Uterus (tissue), 4 donors: ENCODE results near the gene PEX5L. TPM values are rescaled to one million over a fixed set of nuclear protein-coding genes. Genes with fewer than 3 reads are reported as not detected.

Experiments used
- DNase-seq, 2 donors: peaks; one replicate each; pipeline ENCODE4 v3.0.0-alpha.2; 2019 to 2020
- H3K27ac ChIP-seq, 2 donors: fragments of 200-600 bp; sonication (generic); 1 replicate in 1 of 2; 2 replicates in 1 of 2; pipeline ENCODE4 v1.5.1; 2016 to 2018
- H3K27me3 ChIP-seq, 2 donors: fragments of 200-600 bp; sonication (generic); one replicate each; pipeline ENCODE4 v1.5.1; 2018 to 2019; ENCODE audit warnings: control low read depth in 1 of 2
- H3K36me3 ChIP-seq, 2 donors: fragments of 200-600 bp; sonication (generic); one replicate each; pipeline ENCODE4 v1.5.1; 2019; ENCODE audit warnings: control low read depth in 1 of 2
- H3K4me1 ChIP-seq, 2 donors: fragments of 200-600 bp; sonication (generic); one replicate each; pipeline ENCODE4 v1.5.1; 2018 to 2019; ENCODE audit warnings: control low read depth in 1 of 2
- H3K4me3 ChIP-seq, 2 donors: fragments of 200-600 bp; sonication (generic); 1 replicate in 1 of 2; 2 replicates in 1 of 2; pipeline ENCODE4 v1.5.1; 2018 to 2019; ENCODE audit warnings: mild to moderate bottlenecking in 1 of 2
- H3K9me3 ChIP-seq, 2 donors: fragments of 200-600 bp; sonication (generic); one replicate each; pipeline ENCODE4 v1.5.1; 2019; ENCODE audit warnings: control low read depth in 1 of 2
- POLR2A ChIP-seq, 2 donors: fragments of 450-650 bp; IDR thresholded peaks; one replicate each; pipeline ENCODE4 v1.6.1; 2016; ENCODE audit warnings: antibody characterized with exemption in 2 of 2, mild to moderate bottlenecking in 1 of 2, moderate library complexity in 1 of 2
- intact Hi-C: fragments of 100-400 bp; cut with DNase I; formaldehyde crosslinking; loops from one replicate; pipeline ENCODE4 v1.15.1; 2023; ENCODE audit warnings: low total_unique reads
- total RNA-seq, 4 donors: library from RNA; depleted of rRNA in 3 of 4; stranded (reverse); fragments of >200 nt in 3 of 4; gene quantifications; one replicate each; pipeline versions ENCODE4 v1.1.0 to v1.2.4, GENCODE V29; 2014 to 2023
- TF ChIP-seq, protein P1 (sequence below), 4 experiments: fragments of 200-600 bp in 2 of 4; fragments of 450-650 bp in 2 of 4; sonication (generic) in 2 of 4; IDR thresholded peaks; one replicate each; pipeline ENCODE4 v1.5.1; 2016 to 2019; ENCODE audit warnings: antibody characterized with exemption in 4 of 4, mild to moderate bottlenecking in 2 of 4, moderate library complexity in 1 of 4
- donor health status: DM: yes; HTN: yes; CAD: no.

PEX5L gene
- total RNA-seq, 4 donors from 2014 or later, result 0.07 to 0.34 TPM; not detected in 2

DNA sequence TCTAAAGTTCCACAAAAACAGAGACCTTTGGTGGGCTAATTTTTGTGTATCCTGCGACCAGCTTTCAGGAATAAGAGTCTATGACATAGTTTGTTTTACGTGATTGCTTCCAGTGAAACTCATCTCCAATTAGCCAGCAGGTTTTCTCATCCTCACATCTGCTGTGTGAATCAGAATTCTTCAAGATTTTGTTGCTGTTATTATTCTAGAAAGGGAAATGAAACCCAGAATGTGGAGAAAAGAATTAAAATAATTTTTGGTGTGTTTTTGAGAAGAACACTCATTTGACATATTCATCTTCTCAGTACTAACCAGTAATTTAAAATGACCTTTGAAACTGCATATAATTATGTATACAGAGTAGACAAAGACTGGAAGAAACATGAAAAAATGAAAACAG is 208.0 kb downstream of the PEX5L start:
- DNase-seq, result no peak
- Histone ChIP-seq H3K27ac (no peak overlapping the region), H3K36me3 (no peaks in the 10 kb centered on the region), H3K4me1 (no peaks in the 10 kb centered on the region), H3K27me3 (no peaks in the 10 kb centered on the region), H3K9me3 (no peaks in the 10 kb centered on the region), H3K4me3 (no peak overlapping the region)
- intact Hi-C loops, result no loop called here
- TF ChIP-seq POLR2A (IDR thresholded peaks at IDR 0.05), result no peak
- TF ChIP-seq, protein P1, sequence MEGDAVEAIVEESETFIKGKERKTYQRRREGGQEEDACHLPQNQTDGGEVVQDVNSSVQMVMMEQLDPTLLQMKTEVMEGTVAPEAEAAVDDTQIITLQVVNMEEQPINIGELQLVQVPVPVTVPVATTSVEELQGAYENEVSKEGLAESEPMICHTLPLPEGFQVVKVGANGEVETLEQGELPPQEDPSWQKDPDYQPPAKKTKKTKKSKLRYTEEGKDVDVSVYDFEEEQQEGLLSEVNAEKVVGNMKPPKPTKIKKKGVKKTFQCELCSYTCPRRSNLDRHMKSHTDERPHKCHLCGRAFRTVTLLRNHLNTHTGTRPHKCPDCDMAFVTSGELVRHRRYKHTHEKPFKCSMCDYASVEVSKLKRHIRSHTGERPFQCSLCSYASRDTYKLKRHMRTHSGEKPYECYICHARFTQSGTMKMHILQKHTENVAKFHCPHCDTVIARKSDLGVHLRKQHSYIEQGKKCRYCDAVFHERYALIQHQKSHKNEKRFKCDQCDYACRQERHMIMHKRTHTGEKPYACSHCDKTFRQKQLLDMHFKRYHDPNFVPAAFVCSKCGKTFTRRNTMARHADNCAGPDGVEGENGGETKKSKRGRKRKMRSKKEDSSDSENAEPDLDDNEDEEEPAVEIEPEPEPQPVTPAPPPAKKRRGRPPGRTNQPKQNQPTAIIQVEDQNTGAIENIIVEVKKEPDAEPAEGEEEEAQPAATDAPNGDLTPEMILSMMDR (IDR thresholded peaks at IDR 0.05), result no peak

DNA sequence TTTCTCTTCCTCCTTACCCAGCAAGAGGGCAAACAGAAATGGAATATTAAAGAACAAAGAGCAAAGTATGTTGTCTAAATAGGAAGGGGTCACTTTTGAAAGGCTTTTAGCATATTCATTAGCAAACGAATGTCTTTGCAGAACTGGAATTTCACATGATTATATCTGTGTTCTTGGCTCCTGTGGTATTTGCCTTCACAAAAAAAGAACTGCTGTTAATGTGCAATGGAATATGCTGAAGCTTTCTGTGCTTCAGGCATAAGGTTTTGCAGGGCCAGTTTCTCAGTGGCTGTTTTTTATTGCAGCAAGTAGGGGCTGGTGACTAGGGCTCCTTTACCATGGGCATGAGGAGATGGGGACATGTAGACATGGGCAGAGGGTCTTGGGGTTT is 210.5 kb downstream of the PEX5L start:
- DNase-seq, result no peak
- intact Hi-C loops, result no loop called here
- TF ChIP-seq, protein P1 (IDR thresholded peaks at IDR 0.05), result no peak
- no peak for TF ChIP-seq POLR2A (IDR thresholded peaks at IDR 0.05)

DNA sequence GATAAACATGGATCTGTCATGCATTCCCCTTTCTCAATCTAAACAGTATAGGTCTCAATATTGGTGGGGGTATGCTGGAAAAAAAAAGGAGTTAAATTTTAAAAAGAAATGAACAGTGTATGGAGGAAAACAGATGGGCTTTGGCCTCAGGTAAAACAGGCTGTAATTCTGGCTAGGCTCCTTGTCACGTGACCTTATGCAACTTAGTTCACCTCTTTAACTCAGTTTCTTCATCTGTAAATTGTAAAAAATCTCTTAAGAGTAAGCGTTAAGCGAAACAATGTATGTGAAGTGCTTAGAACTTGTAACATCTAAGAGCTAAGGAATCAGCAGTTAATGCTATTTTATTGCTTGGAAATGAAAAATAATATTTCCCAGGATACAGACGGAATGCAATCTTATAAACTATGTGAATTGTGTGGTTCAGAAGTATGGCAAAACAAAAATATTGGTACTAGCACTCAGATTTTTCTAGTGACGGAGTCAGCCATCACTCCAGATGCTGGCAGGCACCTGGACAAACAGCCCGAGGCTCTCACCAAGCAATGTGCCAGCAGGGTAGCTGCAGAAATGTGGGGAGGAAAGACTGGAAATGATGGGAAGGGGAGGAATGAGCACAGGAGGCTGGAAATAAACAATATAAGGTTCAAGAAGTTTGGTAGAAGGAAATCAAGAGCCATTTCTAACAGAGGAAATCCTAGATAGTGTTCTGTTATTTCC is 211.1 kb downstream of the PEX5L start:
- Histone ChIP-seq H3K27ac (no peak overlapping the region), H3K4me1 (no peaks in the 10 kb centered on the region), H3K27me3 (no peaks in the 10 kb centered on the region), H3K9me3 (no peaks in the 10 kb centered on the region), H3K4me3 (no peak overlapping the region), H3K36me3 (no peaks in the 10 kb centered on the region)
- DNase-seq, result no peak
- TF ChIP-seq, protein P1 (IDR thresholded peaks at IDR 0.05), result no peak
- TF ChIP-seq POLR2A (IDR thresholded peaks at IDR 0.05), result no peak
- intact Hi-C loops, result no loop called here

More for the DNA sequence above, 210.5 kb downstream of the PEX5L start:
- Histone ChIP-seq H3K4me3 (no peak overlapping the region), H3K27me3 (no peaks in the 10 kb centered on the region), H3K27ac (no peak overlapping the region), H3K36me3 (no peaks in the 10 kb centered on the region), H3K9me3 (no peaks in the 10 kb centered on the region), H3K4me1 (no peaks in the 10 kb centered on the region)

GRCh38 chr3:179822296-179822695 is 214.4 kb downstream of the PEX5L start:
- Histone ChIP-seq H3K36me3 (no peaks in the 10 kb centered on the region), H3K4me3 (no peak overlapping the region), H3K27me3 (no peaks in the 10 kb centered on the region), H3K4me1 (no peaks in the 10 kb centered on the region), H3K27ac (no peak overlapping the region), H3K9me3 (no peaks in the 10 kb centered on the region)
- intact Hi-C loops, result no loop called here
- DNase-seq, result no peak
- TF ChIP-seq, protein P1 (IDR thresholded peaks at IDR 0.05), result no peak
- no peak for TF ChIP-seq POLR2A (IDR thresholded peaks at IDR 0.05)

DNA sequence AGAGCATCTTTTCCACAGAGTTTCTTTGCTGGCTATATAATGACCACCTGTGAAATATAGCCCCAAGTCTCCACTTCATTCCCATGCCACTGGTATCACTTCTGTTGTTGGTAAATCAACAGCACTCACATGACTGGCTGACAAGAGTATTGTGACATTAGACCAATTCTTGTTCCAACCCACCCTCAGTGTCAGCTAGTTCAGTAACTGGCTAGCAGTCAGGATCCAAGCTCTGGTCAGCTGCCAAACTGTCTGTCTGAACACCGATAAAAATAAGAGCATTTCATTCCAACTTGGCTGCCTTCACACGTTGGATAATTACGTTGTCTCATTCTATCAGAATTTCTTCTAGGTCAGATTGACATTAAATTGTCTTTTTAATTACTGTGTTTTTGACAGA is 217.4 kb downstream of the PEX5L start:
- intact Hi-C loops, result no loop called here

More for the DNA sequence above, 217.4 kb downstream of the PEX5L start:
- no peak overlapping the region for H3K27ac ChIP-seq
- no peaks in the 10 kb centered on the region for H3K9me3 ChIP-seq
- H3K4me3 ChIP-seq, result no peak overlapping the region
- TF ChIP-seq POLR2A (IDR thresholded peaks at IDR 0.05), result no peak
- TF ChIP-seq, protein P1 (IDR thresholded peaks at IDR 0.05), result no peak
- DNase-seq, result no peak
- no peaks in the 10 kb centered on the region for H3K36me3 ChIP-seq
- no peaks in the 10 kb centered on the region for H3K4me1 ChIP-seq
- H3K27me3 ChIP-seq, result no peaks in the 10 kb centered on the region
